ENCODE measurements around the gene MDFI. TPM values are rescaled to one million over a fixed set of nuclear protein-coding genes. Genes with fewer than 3 reads are reported as not detected.

The MDFI gene
- total and polyA plus RNA-seq, 2 experiments from 2014 or later = 27.5 to 137 TPM

DNA sequence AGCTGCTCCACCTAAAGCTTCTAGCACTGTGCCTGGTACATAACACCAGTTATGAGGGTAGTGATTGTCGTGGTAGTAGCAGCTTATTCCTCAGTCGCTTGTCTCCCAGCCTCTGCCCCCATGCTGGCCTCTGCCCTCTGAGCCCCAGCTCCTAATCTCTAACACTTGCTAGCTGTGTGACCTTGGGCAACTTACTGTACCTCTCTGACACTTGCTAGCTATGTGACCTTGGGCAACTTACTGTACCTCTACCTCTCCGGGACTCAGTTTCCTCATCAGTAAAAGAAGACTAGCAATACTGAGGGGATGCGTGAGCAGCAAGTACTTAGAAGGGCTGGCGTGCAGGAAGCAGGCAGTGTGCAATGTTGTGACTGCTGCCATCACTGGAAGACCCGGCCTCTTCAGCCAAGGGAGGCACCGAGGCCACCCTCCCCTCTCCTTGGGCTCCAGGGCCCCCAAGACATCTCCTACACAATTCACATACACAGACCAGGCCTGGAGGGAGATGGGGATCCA lies 9.9 kb downstream of the MDFI start:
- no peak for DNase-seq (ENCODE audit: low read depth in 1 of 2, low spot score in 1 of 2)
- no peak overlapping the region for H3K27ac ChIP-seq
- no peaks in the 10 kb centered on the region for H3K9me3 ChIP-seq (ENCODE audit: low read depth)
- TF ChIP-seq CTCF (IDR thresholded peaks at IDR 0.05; ENCODE audit: low read depth, low read length) = no peak
- H3K27me3 ChIP-seq = no peaks in the 10 kb centered on the region
- peaks cover 18% of the 10 kb centered on the region for H3K36me3 ChIP-seq
- H3K4me3 ChIP-seq = no peak overlapping the region
- H3K4me1 ChIP-seq (ENCODE audit: low read depth) = peaks cover 17% of the 10 kb centered on the region

GRCh38 chr6:41648921-41649320 lies 10.7 kb downstream of the MDFI start:
- no peak for DNase-seq (ENCODE audit: low read depth in 1 of 2, low spot score in 1 of 2)
- Histone ChIP-seq H3K4me3 (no peak overlapping the region), H3K9me3 (ENCODE audit: low read depth) (no peaks in the 10 kb centered on the region), H3K36me3 (peaks cover 18% of the 10 kb centered on the region), H3K27me3 (no peaks in the 10 kb centered on the region), H3K27ac (no peak overlapping the region), H3K4me1 (ENCODE audit: low read depth) (peaks cover 11% of the 10 kb centered on the region)
- no peak for TF ChIP-seq CTCF (IDR thresholded peaks at IDR 0.05; ENCODE audit: low read depth, low read length)

- TF ChIP-seq CTCF (IDR thresholded peaks at IDR 0.05; ENCODE audit: low read depth, low read length) = no peak
- peaks cover 5% of the 10 kb centered on the region for H3K4me1 ChIP-seq (ENCODE audit: low read depth)
- H3K27ac ChIP-seq = no peak overlapping the region
- H3K36me3 ChIP-seq = peaks cover 18% of the 10 kb centered on the region
- H3K9me3 ChIP-seq (ENCODE audit: low read depth) = no peaks in the 10 kb centered on the region
- no peaks in the 10 kb centered on the region for H3K27me3 ChIP-seq
- no peak for DNase-seq (ENCODE audit: low read depth in 1 of 2, low spot score in 1 of 2)
- no peak overlapping the region for H3K4me3 ChIP-seq
Observed at GRCh38 chr6:41649596-41649995, 11.3 kb downstream of the MDFI start.

DNA sequence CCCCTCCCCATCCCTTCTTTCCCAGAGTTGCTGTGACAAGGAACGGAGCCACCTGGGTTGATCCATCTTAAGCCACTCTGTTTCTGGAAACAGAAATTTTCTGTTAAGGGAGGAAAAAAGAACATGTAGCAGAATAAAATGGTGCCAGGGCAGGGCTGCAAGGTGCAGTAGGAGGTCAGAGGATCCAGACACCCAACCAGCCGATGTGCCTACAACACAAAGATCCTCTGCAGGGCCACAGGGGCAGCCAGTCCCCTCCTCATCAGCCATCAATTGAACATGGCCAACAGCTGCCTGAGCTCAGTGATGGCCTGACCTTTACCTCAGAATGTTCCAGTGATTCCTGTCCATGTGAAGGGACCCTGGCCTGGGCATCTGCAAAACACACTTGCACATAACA lies 11.9 kb downstream of the MDFI start:
- Histone ChIP-seq H3K36me3 (peaks cover 18% of the 10 kb centered on the region), H3K27me3 (no peaks in the 10 kb centered on the region), H3K27ac (no peak overlapping the region), H3K9me3 (ENCODE audit: low read depth) (no peaks in the 10 kb centered on the region), H3K4me1 (ENCODE audit: low read depth) (no peaks in the 10 kb centered on the region), H3K4me3 (no peak overlapping the region)
- no peak for DNase-seq (ENCODE audit: low read depth in 1 of 2, low spot score in 1 of 2)
- no peak for TF ChIP-seq CTCF (IDR thresholded peaks at IDR 0.05; ENCODE audit: low read depth, low read length)

DNA sequence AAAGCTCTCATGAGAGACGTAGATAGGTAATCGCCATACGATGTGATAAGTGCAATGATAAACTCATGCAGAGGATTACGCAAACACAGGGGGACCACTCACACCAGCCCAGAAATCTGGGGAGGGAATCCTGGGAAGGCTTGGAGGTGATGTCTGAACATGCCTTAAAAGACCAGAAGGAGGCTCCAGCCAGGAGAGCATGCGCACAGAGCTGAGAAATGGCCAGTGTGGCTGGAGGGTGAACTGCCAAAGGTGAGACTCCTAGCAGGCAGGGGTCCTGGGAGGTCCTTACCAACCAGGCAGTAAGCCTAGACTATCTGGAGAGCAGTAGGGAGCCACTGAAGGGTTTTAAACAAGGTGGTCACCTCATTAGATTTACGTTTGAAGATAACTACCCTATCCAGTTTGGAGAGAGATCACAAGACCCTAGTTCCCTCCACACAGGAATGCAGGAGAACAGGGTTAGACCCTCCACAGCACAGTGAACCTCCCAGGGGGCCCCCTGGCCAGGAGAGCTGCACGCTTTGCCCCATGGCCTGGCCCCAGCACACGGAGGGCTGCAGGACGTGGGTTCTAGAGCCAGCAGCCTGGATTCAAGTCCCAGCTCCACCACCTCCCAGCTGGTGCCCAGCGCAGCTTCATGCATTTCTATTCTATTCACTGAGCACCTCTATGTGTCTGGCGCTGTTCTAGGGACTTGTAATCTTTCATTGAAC lies 13.1 kb downstream of the MDFI start:
- no peaks in the 10 kb centered on the region for H3K27me3 ChIP-seq
- H3K36me3 ChIP-seq = peaks cover 16% of the 10 kb centered on the region
- H3K4me1 ChIP-seq (ENCODE audit: low read depth) = peaks cover 2% of the 10 kb centered on the region
- no peak for DNase-seq (ENCODE audit: low read depth in 1 of 2, low spot score in 1 of 2)
- TF ChIP-seq CTCF (IDR thresholded peaks at IDR 0.05; ENCODE audit: low read depth, low read length) = no peak
- H3K9me3 ChIP-seq (ENCODE audit: low read depth) = no peaks in the 10 kb centered on the region
- H3K4me3 ChIP-seq = no peak overlapping the region
- peak overlapping the region; percentile 17 for H3K27ac ChIP-seq

Data from cardiac muscle cell (in vitro differentiated cells and primary cell).